ENCODE data around the gene RTKN. TPM values are rescaled to one million over a fixed set of nuclear protein-coding genes. Genes with fewer than 3 reads are reported as not detected.

The RTKN gene
- total and polyA plus RNA-seq, 9 of the 15 experiments (the other 6 are each of a cell fraction or from before 2014, with no cell fraction given), result 0.14 to 6.9 (median 3.6) TPM

GRCh38 chr2:74472086-74472944 lies 30.6 kb upstream of the RTKN start, which contains the start of gene MRPL53 (continued):
- TF ChIP-seq SLC30A9 (CRISPR knock-in tag; IDR thresholded peaks at IDR 0.05) (no peak), ZC3H4 (CRISPR knock-in tag; IDR thresholded peaks at IDR 0.05; ENCODE audit: borderline replicate concordance) (no peak), MAFK (IDR thresholded peaks at IDR 0.05; ENCODE audit: low read length) (no peak), CC2D1A (IDR thresholded peaks at IDR 0.05) (no peak), MNT (conservative IDR thresholded peaks at IDR 0.05) (peak; percentile 75 to 86), SIRT6 (IDR thresholded peaks at IDR 0.05; ENCODE audit: low read depth, low read length) (no peak), DMBX1 (CRISPR knock-in tag; IDR thresholded peaks at IDR 0.05; ENCODE audit: borderline replicate concordance) (no peak), TBP (optimal IDR thresholded peaks at IDR 0.05; ENCODE audit: low read depth, low read length) (peak; percentile 73), ELF4 (CRISPR knock-in tag; IDR thresholded peaks at IDR 0.05) (no peak; the same call in 1 of the 2 replicates), POU5F1 (IDR thresholded peaks at IDR 0.05; ENCODE audit: borderline replicate concordance, low read depth, low read length, partially characterized antibody) (no peak), HSF4 (CRISPR knock-in tag; IDR thresholded peaks at IDR 0.05; ENCODE audit: borderline replicate concordance) (no peak), DDX20 (tag; IDR thresholded peaks at IDR 0.05; ENCODE audit: low read depth) (no peak), NKRF (IDR thresholded peaks at IDR 0.05; ENCODE audit: borderline replicate concordance) (peak; percentile 88), EP300 (IDR thresholded peaks at IDR 0.05; ENCODE audit: low read length) (peak; percentile 33; the same call in 1 of the 2 replicates), SRSF3 (IDR thresholded peaks at IDR 0.05; ENCODE audit: insufficient read depth, low read length) (no peak), TEAD4 (IDR thresholded peaks at IDR 0.05; ENCODE audit: low read length) (peak; percentile 40; the same call in 1 of the 2 replicates), TEAD4 (CRISPR knock-in tag; IDR thresholded peaks at IDR 0.05; ENCODE audit: borderline replicate concordance) (no peak), BRF2 (IDR thresholded peaks at IDR 0.05; ENCODE audit: borderline replicate concordance, insufficient read depth, insufficient read length) (no peak), PHF8 (IDR thresholded peaks at IDR 0.05; ENCODE audit: borderline replicate concordance, low read length) (peak; percentile 86), BACH1 (tag; IDR thresholded peaks at IDR 0.05) (no peak), FIP1L1 (IDR thresholded peaks at IDR 0.05; ENCODE audit: low read depth, low read length, poor library complexity, severe bottlenecking) (no peak), ZNF717 (CRISPR knock-in tag; IDR thresholded peaks at IDR 0.05) (no peak), BMI1 (IDR thresholded peaks at IDR 0.05; ENCODE audit: low read length) (no peak), TEAD1 (CRISPR knock-in tag; IDR thresholded peaks at IDR 0.05) (peak; percentile 8 to 53; a peak in 2 of 4 replicates)

All from K562 (cell line).